Liver (tissue), 10 donors: Measurements from ENCODE around the gene ARHGEF39. TPM values are rescaled to one million over a fixed set of nuclear protein-coding genes. Genes with fewer than 3 reads are reported as not detected.

ENCODE experiments used
- DNase-seq: peaks from one replicate; pipeline ENCODE4 v3.0.0-alpha.2; 2017; ENCODE audit warnings: low spot score
- H3K27ac ChIP-seq, 2 donors: one replicate each; pipeline ENCODE4 v1.7.0; 2013; ENCODE audit warnings: inconsistent platforms in 2 of 2, low read length in 2 of 2, control low read depth in 1 of 2, low read depth in 1 of 2, mild to moderate bottlenecking in 1 of 2
- H3K27me3 ChIP-seq, 4 donors: one replicate each; pipeline versions ENCODE4 v1.6.1 to v1.7.0; 2013; ENCODE audit warnings: low read length in 3 of 4, inconsistent platforms in 1 of 4, mild to moderate bottlenecking in 1 of 4, moderate library complexity in 1 of 4; ENCODE audit not compliant: control insufficient read depth in 4 of 4, insufficient read depth in 4 of 4
- H3K36me3 ChIP-seq, 4 donors: one replicate each; pipeline versions ENCODE4 v1.6.1 to v1.7.0; 2013; ENCODE audit warnings: low read length in 3 of 4, mild to moderate bottlenecking in 3 of 4, low read depth in 1 of 4, moderate library complexity in 1 of 4; ENCODE audit not compliant: control insufficient read depth in 4 of 4, insufficient read depth in 3 of 4
- H3K4me1 ChIP-seq, 4 donors: one replicate each; pipeline versions ENCODE4 v1.6.1 to v1.7.0; 2013; ENCODE audit warnings: low read length in 3 of 4, mild to moderate bottlenecking in 3 of 4, moderate library complexity in 1 of 4; ENCODE audit not compliant: control insufficient read depth in 4 of 4, insufficient read depth in 4 of 4
- H3K4me3 ChIP-seq, 3 donors: one replicate each; pipeline versions ENCODE4 v1.6.1 to v1.7.0; 2013; ENCODE audit warnings: low read length in 3 of 3, control low read depth in 1 of 3, low read depth in 1 of 3, mild to moderate bottlenecking in 1 of 3
- H3K9ac ChIP-seq, 2 donors: one replicate each; pipeline ENCODE4 v1.7.0; 2013; ENCODE audit warnings: low read length in 2 of 2, mild to moderate bottlenecking in 2 of 2, moderate library complexity in 2 of 2, control low read depth in 1 of 2, low read depth in 1 of 2
- H3K9me3 ChIP-seq, 4 donors: one replicate each; pipeline versions ENCODE4 v1.6.1 to v1.7.0; 2013; ENCODE audit warnings: low read length in 3 of 4; ENCODE audit not compliant: control insufficient read depth in 4 of 4
- EGR1 ChIP-seq, 2 donors: IDR thresholded peaks; 2 replicates each; pipeline ENCODE4 v1.6.1; 2016 to 2018; ENCODE audit warnings: antibody characterized with exemption in 2 of 2, low read depth in 2 of 2
- FOXA1 ChIP-seq: IDR thresholded peaks from 2 replicates; pipeline ENCODE4 v1.6.1; 2016; ENCODE audit warnings: antibody characterized with exemption
- HNF4G ChIP-seq: IDR thresholded peaks from 2 replicates; pipeline ENCODE4 v1.6.1; 2016; ENCODE audit warnings: antibody characterized with exemption
- RAD21 ChIP-seq, 2 donors: IDR thresholded peaks; 2 replicates each; pipeline ENCODE4 v1.6.1; 2016; ENCODE audit warnings: antibody characterized with exemption in 2 of 2, mild to moderate bottlenecking in 2 of 2
- RXRA ChIP-seq, 2 donors: IDR thresholded peaks; 2 replicates each; pipeline ENCODE4 v1.6.1; 2017 to 2018; ENCODE audit warnings: antibody characterized with exemption in 2 of 2, mild to moderate bottlenecking in 1 of 2
- SP1 ChIP-seq: IDR thresholded peaks from 2 replicates; pipeline ENCODE4 v1.6.1; 2018; ENCODE audit warnings: antibody characterized with exemption, mild to moderate bottlenecking
- WGBS: extraction: QIAGEN DNeasy Blood & Tissue Kit; methylation state at CpG from one replicate; pipeline ENCODE4 v1.1.7; 2013; 5-methylcytosine and 5-hydroxymethylcytosine counted together
- polyA plus RNA-seq, 2 donors: library from polyadenylated mRNA; stranded (reverse) in 1 of 2; unstranded in 1 of 2; fragments of 200-250 nt in 1 of 2; fragments of >200 nt in 1 of 2; fragmentation: Nextera tagmentation in 1 of 2; extraction: Ambion mirVana in 1 of 2; gene quantifications; one replicate each; pipeline versions ENCODE4 v1.2.1 to v1.2.3, GENCODE V29; 2013 to 2015
- small RNA-seq: library from RNA; depleted of rRNA; stranded (forward); fragments of <200 nt; gene quantifications from one replicate; pipeline ENCODE3, GENCODE V24; 2014
- total RNA-seq, 2 donors: library from RNA; depleted of rRNA; stranded (reverse); fragments of >200 nt; gene quantifications; one replicate each; pipeline ENCODE4 v1.2.3, GENCODE V29; 2014
- donor health status: healthy.
- donor health status: healthy.
- donor health status: healthy.
- donor health status: healthy.
- donor health status: healthy.

Gene ARHGEF39
- total and polyA plus RNA-seq, 4 donors, result under 0.01 to 7.4 (median 0.74) TPM

- peaks cover 3 to 19% (median 8%) of the 10 kb centered on the region in 4 donors for H3K36me3 ChIP-seq
- no peaks in the 10 kb centered on the region for H3K9me3 ChIP-seq
- 94% methylated on average over 13 of the region's 13 CpGs for WGBS
- H3K27ac ChIP-seq, result no peak overlapping the region
- no peak overlapping the region for H3K9ac ChIP-seq
- TF ChIP-seq EGR1 (IDR thresholded peaks at IDR 0.05; ENCODE audit: low read depth in 2 of 2) (no peak), RAD21 (IDR thresholded peaks at IDR 0.05) (no peak), RXRA (IDR thresholded peaks at IDR 0.05) (no peak), FOXA1 (no peak), HNF4G (no peak), SP1 (no peak)
- no peak overlapping the region for H3K4me3 ChIP-seq
- H3K27me3 ChIP-seq, result no peaks in the 10 kb centered on the region
- H3K4me1 ChIP-seq, result peaks cover 7 to 17% (median 13%) of the 10 kb centered on the region in 4 donors
- no peak for DNase-seq
Observed at GRCh38 chr9:35609820-35610163, 55.2 kb downstream of the ARHGEF39 start.

Small RNA genes within 50 kb of the gene (small RNA-seq; reads per million reads assigned to genes)
- gene RMRP, result not detected
- gene RN7SL22P, result not detected

Other genes starting within 250 kb of the ARHGEF39 start
- gene RUSC2, start 175.1 kb downstream of the ARHGEF39 start, total RNA-seq, result 1 to 10 TPM; 2.1 to 6.3 TPM
- 1 to 10 TPM; 3.2 to 5.4 TPM for gene RUSC2, start 175.1 kb downstream of the ARHGEF39 start, polyA plus RNA-seq
- 1 to 10 TPM; 3.9 to 9.8 TPM for gene TESK1, start 59.9 kb downstream of the ARHGEF39 start, total RNA-seq
- 10 to 100 TPM in 1 of 2 donors, 1 to 10 TPM in 1; 3.7 to 12.5 TPM for gene TESK1, start 59.9 kb downstream of the ARHGEF39 start, polyA plus RNA-seq
- 1 to 10 TPM; 4.7 to 5.7 TPM for gene CD72, start 46.8 kb downstream of the ARHGEF39 start, total RNA-seq
- 1 to 10 TPM; 2.0 to 2.2 TPM for gene CD72, start 46.8 kb downstream of the ARHGEF39 start, polyA plus RNA-seq
- gene SIT1, start 14.3 kb downstream of the ARHGEF39 start, total RNA-seq, result 1 to 10 TPM in 1 of 2 donors, under 1 TPM in 1; 0.25 to 1.1 TPM
- under 1 TPM; 0.17 to 0.44 TPM for gene SIT1, start 14.3 kb downstream of the ARHGEF39 start, polyA plus RNA-seq
- over 10,000 TPM in 1 of 2 donors, 1,000 to 10,000 TPM in 1; 5,304 to 67,037 TPM for gene RMRP, start 7.2 kb downstream of the ARHGEF39 start, total RNA-seq
- 10 to 100 TPM in 1 of 2 donors, 1 to 10 TPM in 1; 5.3 to 50.9 TPM for gene RMRP, start 7.2 kb downstream of the ARHGEF39 start, polyA plus RNA-seq
- 1 to 10 TPM; 5.4 to 6.7 TPM for gene CCDC107, start 6.9 kb downstream of the ARHGEF39 start, total RNA-seq
- 10 to 100 TPM; 14.2 to 20.2 TPM for gene CCDC107, start 6.9 kb downstream of the ARHGEF39 start, polyA plus RNA-seq
- gene CA9, start 8.7 kb upstream of the ARHGEF39 start, total RNA-seq, result under 1 TPM; 0.47 to 0.67 TPM
- gene CA9, start 8.7 kb upstream of the ARHGEF39 start, polyA plus RNA-seq, result 1 to 10 TPM in 1 of 2 donors, under 1 TPM in 1; 0.93 to 2.2 TPM
- 10 to 100 TPM in 1 of 2 donors, 1 to 10 TPM in 1; 4.3 to 23.7 TPM for gene TPM2, start 24.7 kb upstream of the ARHGEF39 start, total RNA-seq
- 10 to 100 TPM in 1 of 2 donors, 1 to 10 TPM in 1; 4.2 to 31.4 TPM for gene TPM2, start 24.7 kb upstream of the ARHGEF39 start, polyA plus RNA-seq
- gene TLN1, start 67.0 kb upstream of the ARHGEF39 start, total RNA-seq, result 100 to 1,000 TPM; 149 to 184 TPM
- gene TLN1, start 67.0 kb upstream of the ARHGEF39 start, polyA plus RNA-seq, result 100 to 1,000 TPM in 1 of 2 donors, 10 to 100 TPM in 1; 24.5 to 102 TPM
- 10 to 100 TPM in 1 of 2 donors, 1 to 10 TPM in 1; 9.2 to 21.3 TPM for gene CREB3, start 67.5 kb upstream of the ARHGEF39 start, total RNA-seq
- 10 to 100 TPM; 14.9 to 21.4 TPM for gene CREB3, start 67.5 kb upstream of the ARHGEF39 start, polyA plus RNA-seq
- gene GBA2, start 84.0 kb upstream of the ARHGEF39 start, total RNA-seq, result 10 to 100 TPM; 24.1 to 65.3 TPM
- gene GBA2, start 84.0 kb upstream of the ARHGEF39 start, polyA plus RNA-seq, result 10 to 100 TPM; 24.5 to 27.1 TPM
- gene RGP1, start 84.1 kb upstream of the ARHGEF39 start, total RNA-seq, result 10 to 100 TPM in 1 of 2 donors, 1 to 10 TPM in 1; 5.1 to 10.7 TPM
- gene RGP1, start 84.1 kb upstream of the ARHGEF39 start, polyA plus RNA-seq, result 1 to 10 TPM; 2.6 to 6.6 TPM
- not detected for gene MSMP, start 89.1 kb upstream of the ARHGEF39 start, total RNA-seq
- gene MSMP, start 89.1 kb upstream of the ARHGEF39 start, polyA plus RNA-seq, result not detected
- gene NPR2, start 126.4 kb upstream of the ARHGEF39 start, total RNA-seq, result 10 to 100 TPM in 1 of 2 donors, 1 to 10 TPM in 1; 9.4 to 17.1 TPM
- gene NPR2, start 126.4 kb upstream of the ARHGEF39 start, polyA plus RNA-seq, result 10 to 100 TPM in 1 of 2 donors, 1 to 10 TPM in 1; 8.6 to 13.0 TPM
- gene SPAG8, start 147.1 kb upstream of the ARHGEF39 start, total RNA-seq, result under 1 TPM; 0.25 to 0.56 TPM
- under 1 TPM; 0.14 TPM for gene SPAG8, start 147.1 kb upstream of the ARHGEF39 start, polyA plus RNA-seq
- 10 to 100 TPM; 34.3 to 35.0 TPM for gene HINT2, start 149.8 kb upstream of the ARHGEF39 start, total RNA-seq
- gene HINT2, start 149.8 kb upstream of the ARHGEF39 start, polyA plus RNA-seq, result 100 to 1,000 TPM; 117 to 176 TPM
- gene FAM221B, start 163.5 kb upstream of the ARHGEF39 start, total RNA-seq, result not detected
- under 1 TPM in 1 of 2 donors, not detected in 1; 0.35 TPM for gene FAM221B, start 163.5 kb upstream of the ARHGEF39 start, polyA plus RNA-seq
- 1 to 10 TPM; 3.1 to 5.4 TPM for gene TMEM8B, start 164.0 kb upstream of the ARHGEF39 start, total RNA-seq
- 1 to 10 TPM; 1.1 to 2.3 TPM for gene TMEM8B, start 164.0 kb upstream of the ARHGEF39 start, polyA plus RNA-seq
- gene OR13J1, start 205.2 kb upstream of the ARHGEF39 start, total RNA-seq, result not detected
- gene OR13J1, start 205.2 kb upstream of the ARHGEF39 start, polyA plus RNA-seq, result not detected
- gene HRCT1, start 241.0 kb upstream of the ARHGEF39 start, total RNA-seq, result under 1 TPM; 0.08 to 0.09 TPM
- 1 to 10 TPM in 1 of 2 donors, under 1 TPM in 1; 0.44 to 2.9 TPM for gene HRCT1, start 241.0 kb upstream of the ARHGEF39 start, polyA plus RNA-seq
- 1 to 10 TPM in 1 of 2 donors, under 1 TPM in 1; 0.65 to 2.4 TPM for gene SPAAR, start 244.3 kb upstream of the ARHGEF39 start, total RNA-seq
- 1 to 10 TPM; 1.1 TPM for gene SPAAR, start 244.3 kb upstream of the ARHGEF39 start, polyA plus RNA-seq